GM18517 (cell line): Measurements from ENCODE around the gene CDK1.
"Not testable (repeated sequence)": the region's sequence is repeated elsewhere in the genome, so short reads cannot be mapped to it uniquely, and the experiment has no call there.

Experiments
- ATAC-seq: cut with Tn5 transposase; IDR thresholded peaks from one replicate; pipeline ENCODE4 v1.9.1; 2021; ENCODE audit warnings: mild to moderate bottlenecking, moderate library complexity; ENCODE audit not compliant: unreplicated experiment

Gene CDK1

DNA sequence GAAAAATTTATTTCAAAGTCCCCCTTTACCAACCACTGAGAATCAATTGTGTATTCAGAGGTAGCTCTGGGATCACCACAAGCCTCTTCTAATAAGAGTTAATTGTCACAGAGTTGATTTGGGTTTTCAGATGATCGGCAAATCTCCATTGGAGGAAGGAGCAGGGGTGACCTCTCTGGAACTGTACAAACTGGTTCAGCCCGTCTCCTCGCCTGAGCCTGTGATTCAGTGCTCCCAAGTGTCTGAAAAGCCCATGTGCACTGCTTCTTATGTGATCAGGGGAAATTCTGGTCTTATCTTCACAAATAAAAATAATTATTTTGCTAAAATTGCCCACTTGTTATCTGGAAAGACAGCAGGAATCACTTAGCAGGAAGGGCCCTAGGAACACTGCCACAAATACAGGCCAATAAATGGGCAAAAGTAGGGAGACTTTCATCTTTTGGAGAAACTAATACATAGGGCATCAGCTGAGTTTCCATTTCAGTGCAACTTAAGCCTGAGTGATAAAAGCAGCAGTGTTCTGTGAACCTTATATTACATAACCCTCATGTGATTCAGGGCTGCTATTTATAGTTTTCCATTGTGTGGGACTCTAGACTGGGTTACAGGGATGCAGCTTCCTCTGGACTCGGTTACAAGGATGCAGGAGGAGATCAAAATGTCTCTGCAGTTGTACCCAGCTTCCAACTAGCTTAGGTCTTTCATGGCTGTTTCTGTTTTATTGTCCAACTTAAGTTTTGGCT, 32.3 kb downstream of the CDK1 start:
- no peak for ATAC-seq

DNA sequence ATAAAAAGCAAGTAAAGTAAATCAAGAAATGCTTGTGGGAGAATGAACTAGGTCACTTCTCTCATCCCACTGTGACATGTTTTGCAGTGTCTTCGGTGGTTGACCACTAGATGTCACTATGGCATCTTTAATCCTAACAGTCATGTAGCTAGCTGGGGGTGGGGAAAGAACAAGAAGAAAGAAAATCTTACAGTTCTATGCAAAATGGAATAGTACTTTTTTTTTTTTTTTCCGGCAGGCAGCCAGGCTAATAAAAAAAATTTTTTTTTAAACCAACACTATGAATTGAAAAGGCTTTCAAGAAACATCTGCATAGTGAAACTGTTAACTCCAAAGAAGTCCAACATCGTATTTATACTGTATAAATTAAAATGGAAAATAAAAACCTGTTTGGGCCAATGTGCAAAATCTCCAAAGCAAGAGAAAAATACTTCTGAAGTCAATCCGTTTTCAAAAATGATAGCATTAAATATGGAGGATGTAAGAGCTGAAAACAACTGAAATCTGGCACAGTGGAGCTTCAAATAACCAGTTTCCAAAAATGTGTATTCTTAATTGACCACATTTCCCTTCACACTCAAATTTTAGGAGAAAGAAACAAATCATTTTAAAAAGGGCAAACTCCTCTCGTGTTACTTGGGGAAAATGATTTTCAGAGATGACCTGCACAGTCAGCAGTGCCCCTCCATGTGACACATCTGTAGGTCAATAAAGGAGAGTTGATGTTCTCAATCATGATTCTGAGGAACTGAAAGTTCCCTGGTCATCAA, 38.5 kb downstream of the CDK1 start:
- ATAC-seq: peak; percentile 80

DNA sequence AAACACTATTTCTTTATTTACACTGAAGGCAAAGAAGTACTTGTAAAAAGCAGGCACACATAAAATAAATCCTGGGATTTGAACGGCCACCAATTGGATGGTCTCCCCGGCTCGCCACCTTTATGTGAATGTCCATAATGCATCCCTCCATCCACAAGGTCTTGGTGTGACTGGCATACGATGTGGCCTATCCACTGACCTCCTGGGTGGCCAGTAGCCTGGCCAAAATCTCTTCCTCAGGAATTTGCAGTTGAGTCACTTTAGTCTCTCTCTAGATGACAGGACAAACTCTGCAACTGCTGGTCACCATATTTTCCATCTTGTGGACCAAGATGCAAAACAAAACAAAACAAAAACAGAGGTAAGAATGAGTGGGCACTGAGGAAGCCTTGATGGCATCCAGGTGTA, 39.1 kb downstream of the CDK1 start:
- ATAC-seq: no peak

DNA sequence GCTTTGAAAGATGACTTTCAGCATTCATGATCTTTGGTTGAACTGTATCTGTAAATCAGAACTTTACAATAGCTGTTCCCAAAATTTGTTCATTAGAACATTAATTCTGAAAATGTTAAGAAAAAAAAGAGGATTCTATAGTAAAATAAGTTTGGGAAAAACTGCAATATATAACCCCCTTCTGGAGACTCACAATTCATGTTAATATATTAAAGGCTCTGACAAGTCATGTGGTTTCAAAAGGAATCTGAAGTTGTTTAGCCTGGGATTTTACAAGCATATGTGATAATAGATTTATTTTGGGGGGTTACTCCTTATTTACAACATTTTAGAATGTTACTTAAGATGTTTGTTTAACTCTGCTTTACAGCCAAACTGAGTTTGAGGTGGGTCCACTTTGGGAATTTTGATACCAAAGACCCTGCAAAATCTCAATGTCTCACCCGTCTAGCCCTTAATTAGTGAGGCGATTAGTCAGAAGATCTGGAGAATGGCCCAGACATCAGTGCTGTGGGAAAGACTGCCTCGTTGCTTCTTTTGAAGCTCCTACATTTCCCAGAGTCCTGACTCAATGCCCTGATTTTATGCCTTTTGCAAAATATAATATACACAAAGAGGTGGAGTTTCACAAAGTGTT, 40.0 kb downstream of the CDK1 start:
- ATAC-seq: no peak

GRCh38 chr10:60819271-60819670, 41.0 kb downstream of the CDK1 start:
- ATAC-seq: no peak

- ATAC-seq: peak; percentile 41
Measured at GRCh38 chr10:60820093-60820754, 41.9 kb downstream of the CDK1 start.

DNA sequence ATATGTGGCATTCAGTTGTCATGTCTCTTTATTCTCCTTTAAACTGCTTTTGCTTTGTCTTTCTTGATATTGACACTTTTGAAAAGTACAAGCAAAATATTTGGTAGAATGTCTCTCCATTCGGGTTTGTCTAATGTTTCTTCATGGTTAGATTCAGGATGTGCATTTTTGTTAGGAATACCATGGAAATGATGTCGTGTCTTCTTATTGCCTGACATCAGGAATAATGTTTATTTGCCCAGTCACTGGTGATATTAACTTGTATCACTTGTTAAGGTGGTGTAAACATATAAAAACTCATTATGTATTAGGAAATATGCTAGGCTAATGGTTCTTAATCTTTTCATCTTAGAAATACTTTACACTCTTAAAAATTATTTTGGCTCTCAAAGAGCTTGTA, 43.4 kb downstream of the CDK1 start:
- no peak for ATAC-seq

DNA sequence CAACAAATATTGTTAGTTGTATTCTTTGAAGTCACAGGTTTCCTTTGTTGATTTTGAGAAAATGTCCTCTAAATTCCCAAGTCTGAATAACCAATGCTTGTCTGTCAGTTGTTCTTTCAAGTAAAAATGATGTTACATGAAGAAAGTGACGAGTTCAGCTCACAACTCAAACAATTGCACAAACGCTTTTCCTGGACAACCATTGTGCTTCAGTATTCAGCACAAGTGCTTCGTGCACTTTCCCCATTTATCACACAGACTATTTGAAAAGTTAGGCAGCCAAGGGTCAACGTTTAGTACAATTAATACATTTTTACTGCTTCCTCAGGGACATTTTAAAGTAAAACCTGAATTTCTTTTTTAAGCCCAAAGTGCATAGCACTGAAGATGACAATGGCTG, 44.5 kb downstream of the CDK1 start:
- no peak for ATAC-seq

DNA sequence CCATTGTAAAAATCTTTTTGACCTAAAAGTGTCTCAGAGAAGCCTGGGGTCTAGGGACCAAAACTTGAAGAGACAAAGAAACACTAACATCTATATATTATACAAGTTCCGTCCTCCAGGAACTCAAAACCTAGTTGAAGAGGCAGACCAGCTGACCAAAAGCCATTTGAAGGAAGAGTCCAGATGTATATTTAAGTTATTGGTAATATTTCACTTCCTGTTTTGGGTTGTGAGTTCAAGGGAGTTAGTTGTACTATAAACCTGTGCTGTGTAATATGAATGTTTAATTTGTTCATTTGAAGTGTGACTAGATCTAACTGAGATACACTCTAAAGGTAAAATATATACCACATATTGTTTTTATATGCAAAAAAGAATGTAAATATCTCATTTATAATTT, 45.0 kb downstream of the CDK1 start:
- ATAC-seq: no peak

GRCh38 chr10:60825520-60825919, 47.2 kb downstream of the CDK1 start:
- no peak for ATAC-seq

DNA sequence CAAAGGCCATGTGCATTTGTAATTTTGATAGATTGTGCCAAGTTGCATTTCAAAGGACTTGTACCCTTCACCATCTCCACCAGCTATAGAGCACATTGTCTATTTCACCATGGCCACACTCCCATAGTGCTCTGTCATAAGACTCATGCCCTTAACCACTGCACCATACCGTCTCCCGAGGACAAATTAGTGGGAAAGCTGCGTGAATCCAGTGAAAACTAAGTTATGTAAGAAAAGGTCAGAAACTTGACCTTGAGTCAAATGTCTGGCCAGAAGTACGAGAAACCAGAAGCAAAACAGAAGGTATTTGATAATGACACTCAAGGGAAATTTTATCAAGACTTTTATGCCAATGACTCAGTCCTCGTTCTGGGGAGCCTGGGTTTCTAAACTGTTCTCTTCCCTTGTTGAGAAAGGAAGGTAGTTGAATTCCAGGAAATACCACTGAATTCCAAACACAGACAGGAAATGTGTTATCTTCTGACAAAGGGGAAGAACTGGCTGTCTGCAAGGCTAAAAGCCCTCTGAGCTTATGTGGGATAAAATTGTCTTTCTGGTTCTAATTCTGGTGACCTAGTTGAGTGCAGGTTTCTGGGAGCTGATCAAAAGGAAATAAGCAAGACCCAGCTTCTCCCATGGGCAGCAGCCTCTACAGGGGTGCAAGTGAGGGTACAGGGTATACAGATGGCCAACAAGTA, 49.7 kb downstream of the CDK1 start:
- ATAC-seq: no peak

GRCh38 chr10:60828489-60828852, 50.2 kb downstream of the CDK1 start:
- ATAC-seq: no peak

- not testable (repeated sequence) for ATAC-seq
Measured at GRCh38 chr10:60832136-60832535, 53.9 kb downstream of the CDK1 start.

DNA sequence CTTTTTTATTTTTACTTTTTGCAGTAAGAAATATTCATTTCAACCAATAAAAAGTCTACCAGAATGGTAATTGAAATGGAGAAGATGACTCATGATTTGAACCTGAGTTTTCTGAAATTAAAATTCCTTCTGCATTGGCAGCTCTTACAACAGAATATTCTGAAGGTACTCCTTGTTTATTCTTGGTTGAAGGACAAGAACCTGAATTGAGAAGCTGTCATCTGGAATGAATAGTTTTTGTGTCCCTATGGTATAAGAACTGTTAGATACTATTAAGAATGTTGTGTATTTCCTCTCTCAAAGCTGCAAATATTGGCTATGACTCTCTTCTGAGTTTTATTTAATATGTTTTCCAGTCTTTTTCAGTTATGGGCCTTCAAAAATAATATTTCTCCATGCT, 56.1 kb downstream of the CDK1 start:
- no peak for ATAC-seq

DNA sequence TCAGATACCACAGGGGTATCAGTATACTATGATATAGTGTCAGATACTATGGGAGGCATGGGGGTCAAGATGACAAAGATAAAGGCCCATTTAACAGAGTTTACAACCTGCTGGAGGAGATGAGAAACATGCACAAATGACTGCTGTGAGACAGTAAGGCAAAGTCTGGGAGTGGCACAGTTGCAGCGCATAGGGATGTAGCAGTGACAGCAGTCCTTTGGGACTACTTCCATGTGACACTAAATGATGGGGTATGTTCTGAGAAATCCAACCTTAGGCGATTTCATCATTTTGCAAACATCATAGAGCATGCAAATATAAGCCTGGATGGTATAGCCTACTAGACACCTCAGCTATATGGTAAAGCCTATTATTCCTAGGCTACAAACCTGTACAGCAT, 56.8 kb downstream of the CDK1 start:
- no peak for ATAC-seq

- ATAC-seq: not testable (repeated sequence)
Measured at GRCh38 chr10:60841227-60841626, 62.9 kb downstream of the CDK1 start.

DNA sequence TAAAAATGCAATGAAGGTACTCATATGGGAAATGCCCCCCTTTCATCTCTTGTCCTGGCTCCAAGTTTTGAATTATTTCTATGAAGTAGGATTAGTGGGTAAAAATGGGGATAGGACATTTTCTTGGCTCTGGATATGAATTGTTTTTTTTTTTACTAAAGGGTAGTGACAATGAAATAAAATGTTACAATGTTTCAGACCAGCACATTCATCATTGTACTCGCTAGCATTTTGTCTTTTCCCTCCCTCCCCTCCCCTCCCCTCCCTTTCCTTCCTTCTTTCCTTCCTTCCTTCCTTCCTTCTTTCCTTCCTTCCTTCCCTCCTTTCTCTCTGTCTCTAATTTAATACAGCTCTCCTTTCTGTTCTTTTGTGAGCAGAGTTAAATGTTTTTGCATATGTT, 64.4 kb downstream of the CDK1 start:
- no peak for ATAC-seq
